ENCODE data around the gene CD59.

DNA sequence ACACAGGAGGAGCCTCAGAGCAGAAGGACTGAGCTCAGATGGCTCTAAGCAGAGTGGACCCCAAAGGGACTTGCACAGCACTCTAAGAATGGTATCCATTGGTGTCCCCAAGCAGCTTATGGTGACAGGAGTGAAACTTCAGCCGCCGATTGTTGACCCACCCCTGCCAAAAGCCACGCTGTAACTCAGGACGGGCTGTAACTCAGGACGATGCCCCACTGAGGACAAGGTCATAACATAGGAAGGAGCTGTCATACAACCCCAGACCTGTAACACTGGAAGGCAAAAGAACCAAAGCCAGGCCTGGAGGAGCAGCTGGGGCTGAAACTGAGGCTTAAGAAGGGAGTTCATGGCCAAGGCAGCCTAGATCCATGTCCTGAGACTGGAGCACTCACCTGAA, 14.2 kb downstream of the CD59 start:
- no peak for TF ChIP-seq KAT8 (IDR thresholded peaks at IDR 0.05; ENCODE audit: low read depth)
- TF ChIP-seq, protein P1, sequence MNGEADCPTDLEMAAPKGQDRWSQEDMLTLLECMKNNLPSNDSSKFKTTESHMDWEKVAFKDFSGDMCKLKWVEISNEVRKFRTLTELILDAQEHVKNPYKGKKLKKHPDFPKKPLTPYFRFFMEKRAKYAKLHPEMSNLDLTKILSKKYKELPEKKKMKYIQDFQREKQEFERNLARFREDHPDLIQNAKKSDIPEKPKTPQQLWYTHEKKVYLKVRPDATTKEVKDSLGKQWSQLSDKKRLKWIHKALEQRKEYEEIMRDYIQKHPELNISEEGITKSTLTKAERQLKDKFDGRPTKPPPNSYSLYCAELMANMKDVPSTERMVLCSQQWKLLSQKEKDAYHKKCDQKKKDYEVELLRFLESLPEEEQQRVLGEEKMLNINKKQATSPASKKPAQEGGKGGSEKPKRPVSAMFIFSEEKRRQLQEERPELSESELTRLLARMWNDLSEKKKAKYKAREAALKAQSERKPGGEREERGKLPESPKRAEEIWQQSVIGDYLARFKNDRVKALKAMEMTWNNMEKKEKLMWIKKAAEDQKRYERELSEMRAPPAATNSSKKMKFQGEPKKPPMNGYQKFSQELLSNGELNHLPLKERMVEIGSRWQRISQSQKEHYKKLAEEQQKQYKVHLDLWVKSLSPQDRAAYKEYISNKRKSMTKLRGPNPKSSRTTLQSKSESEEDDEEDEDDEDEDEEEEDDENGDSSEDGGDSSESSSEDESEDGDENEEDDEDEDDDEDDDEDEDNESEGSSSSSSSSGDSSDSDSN (IDR thresholded peaks at IDR 0.05; ENCODE audit: borderline replicate concordance in 1 of 2, low read depth in 2 of 2, low read length in 2 of 2) = no peak
- TF ChIP-seq ZFP36 (IDR thresholded peaks at IDR 0.05; ENCODE audit: low read depth, low read length, partially characterized antibody) = no peak
- TF ChIP-seq, protein P2, sequence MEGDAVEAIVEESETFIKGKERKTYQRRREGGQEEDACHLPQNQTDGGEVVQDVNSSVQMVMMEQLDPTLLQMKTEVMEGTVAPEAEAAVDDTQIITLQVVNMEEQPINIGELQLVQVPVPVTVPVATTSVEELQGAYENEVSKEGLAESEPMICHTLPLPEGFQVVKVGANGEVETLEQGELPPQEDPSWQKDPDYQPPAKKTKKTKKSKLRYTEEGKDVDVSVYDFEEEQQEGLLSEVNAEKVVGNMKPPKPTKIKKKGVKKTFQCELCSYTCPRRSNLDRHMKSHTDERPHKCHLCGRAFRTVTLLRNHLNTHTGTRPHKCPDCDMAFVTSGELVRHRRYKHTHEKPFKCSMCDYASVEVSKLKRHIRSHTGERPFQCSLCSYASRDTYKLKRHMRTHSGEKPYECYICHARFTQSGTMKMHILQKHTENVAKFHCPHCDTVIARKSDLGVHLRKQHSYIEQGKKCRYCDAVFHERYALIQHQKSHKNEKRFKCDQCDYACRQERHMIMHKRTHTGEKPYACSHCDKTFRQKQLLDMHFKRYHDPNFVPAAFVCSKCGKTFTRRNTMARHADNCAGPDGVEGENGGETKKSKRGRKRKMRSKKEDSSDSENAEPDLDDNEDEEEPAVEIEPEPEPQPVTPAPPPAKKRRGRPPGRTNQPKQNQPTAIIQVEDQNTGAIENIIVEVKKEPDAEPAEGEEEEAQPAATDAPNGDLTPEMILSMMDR (IDR thresholded peaks at IDR 0.05 in 2 of 3, conservative IDR thresholded peaks at IDR 0.05 in 1 of 3; ENCODE audit: insufficient read depth in 2 of 3, low read depth in 1 of 3, low read length in 3 of 3) = no peak

Data from K562 (cell line).